ENCODE data around the gene MCM3AP. TPM values are rescaled to one million over a fixed set of nuclear protein-coding genes. Genes with fewer than 3 reads are reported as not detected.

Gene MCM3AP
- total and polyA plus RNA-seq, 9 of the 15 experiments (the other 6 are each of a cell fraction or from before 2014, with no cell fraction given): 6.5 to 179 (median 69.6) TPM

DNA sequence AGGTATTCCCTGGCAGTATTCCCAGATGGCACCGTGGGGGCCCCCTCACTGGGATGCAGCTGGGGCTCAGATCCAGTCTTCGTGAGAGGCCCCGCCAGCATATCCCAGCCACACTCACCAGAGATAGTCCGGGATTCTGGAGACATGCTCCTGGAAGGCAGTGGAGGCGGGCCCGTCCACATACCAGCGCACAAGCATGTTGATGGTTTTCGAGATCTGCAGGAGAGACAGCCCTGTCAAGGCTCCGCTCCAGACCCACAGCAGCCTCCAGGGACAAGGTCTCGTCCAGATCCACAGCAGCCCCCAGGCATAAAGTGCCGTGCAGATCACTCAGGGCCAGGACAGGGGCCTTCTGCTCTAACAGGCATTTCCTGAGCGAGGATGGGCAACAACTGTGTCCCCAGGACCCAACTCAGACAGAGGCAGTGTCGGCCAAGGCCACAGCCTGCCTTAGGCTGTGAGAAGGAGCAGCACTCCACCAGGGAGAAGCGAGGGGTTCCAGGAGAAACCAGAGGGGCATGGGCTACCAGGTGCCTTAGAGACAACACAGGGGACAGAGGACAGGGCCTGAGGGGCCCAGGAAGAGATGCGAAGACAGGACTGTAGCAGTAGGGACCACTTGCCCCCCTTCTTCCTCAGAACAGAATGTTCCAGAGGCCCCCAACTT is 71.7 kb downstream of the MCM3AP start:
- no peaks in the 10 kb centered on the region for H3K9me1 ChIP-seq (ENCODE audit: control insufficient read depth, insufficient read depth, low read length)
- FAIRE-seq (no peak), ATAC-seq (no peak), DNase-seq (ENCODE audit: extremely low read depth in 1 of 4, low spot score in 3 of 4) (no peak)
- H3K9ac ChIP-seq (ENCODE audit: insufficient read depth in 1 of 2, low read depth in 2 of 2, low read length in 2 of 2): peak overlapping the region in 1 of 2 experiments; percentile 48; a peak in 1 of 4 replicates
- H3K4me1 ChIP-seq (replicated peaks in 1 of 2; ENCODE audit: control insufficient read depth in 2 of 2, insufficient read depth in 2 of 2, low read length in 2 of 2): peaks cover 0 to 24% of the 10 kb centered on the region in 2 experiments; a peak in 1 of 5 replicates
- intact Hi-C loops (cut with micrococcal nuclease): no loop called here
- no peak overlapping the region for H3K4me2 ChIP-seq (ENCODE audit: insufficient read depth, low read length)
- no peak for TF ChIP-seq TBP (optimal IDR thresholded peaks at IDR 0.05; ENCODE audit: low read depth, low read length)
- TF ChIP-seq STAT5A (IDR thresholded peaks at IDR 0.05; ENCODE audit: borderline replicate concordance, low read length): no peak
- no peak for TF ChIP-seq YBX1 (IDR thresholded peaks at IDR 0.05)
- TF ChIP-seq ZNF41 (CRISPR knock-in tag; conservative IDR thresholded peaks at IDR 0.05): no peak
- TF ChIP-seq TAF7 (tag; IDR thresholded peaks at IDR 0.05): no peak
- TF ChIP-seq SIRT6 (IDR thresholded peaks at IDR 0.05; ENCODE audit: low read depth, low read length): no peak
- no peak for TF ChIP-seq GABPB2 (CRISPR knock-in tag; conservative IDR thresholded peaks at IDR 0.05)
- no peak for TF ChIP-seq HDAC2 (IDR thresholded peaks at IDR 0.05)
- TF ChIP-seq, protein P1, sequence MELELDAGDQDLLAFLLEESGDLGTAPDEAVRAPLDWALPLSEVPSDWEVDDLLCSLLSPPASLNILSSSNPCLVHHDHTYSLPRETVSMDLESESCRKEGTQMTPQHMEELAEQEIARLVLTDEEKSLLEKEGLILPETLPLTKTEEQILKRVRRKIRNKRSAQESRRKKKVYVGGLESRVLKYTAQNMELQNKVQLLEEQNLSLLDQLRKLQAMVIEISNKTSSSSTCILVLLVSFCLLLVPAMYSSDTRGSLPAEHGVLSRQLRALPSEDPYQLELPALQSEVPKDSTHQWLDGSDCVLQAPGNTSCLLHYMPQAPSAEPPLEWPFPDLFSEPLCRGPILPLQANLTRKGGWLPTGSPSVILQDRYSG (tag; conservative IDR thresholded peaks at IDR 0.05; ENCODE audit: low read depth): no peak
- in situ Hi-C loops (cut with MboI): no loop called here
- H3K79me2 ChIP-seq (ENCODE audit: control insufficient read depth, insufficient read depth, low read length): no peaks in the 10 kb centered on the region
- no peaks in the 10 kb centered on the region for H3K9me3 ChIP-seq (replicated peaks; ENCODE audit: control insufficient read depth, insufficient read depth, low read depth, low read length)
- ChIA-PET CTCF (ENCODE audit: low intra/inter-chr PET ratio) (no interaction called here), POLR2A (no interaction called here)
- no peak overlapping the region for H2AFZ ChIP-seq (ENCODE audit: low read depth, low read length)
- no peaks in the 10 kb centered on the region; the same call in 1 of the 2 replicates for H4K20me1 ChIP-seq (replicated peaks; ENCODE audit: control insufficient read depth, insufficient read depth, low read length)
- no TSS peak for BruUV-seq (replicated peaks)
- H3K27ac ChIP-seq (ENCODE audit: extremely low read depth, low read depth, low read length): no peak overlapping the region
- H3K36me3 ChIP-seq (ENCODE audit: control insufficient read depth, insufficient read depth, low read length): peaks cover 82% of the 10 kb centered on the region; the same call in 2 of the 3 replicates
- 89% methylated on average over 14 of the region's 15 CpGs for WGBS (ENCODE audit: insufficient coverage, low coverage, missing lambda C conversion rate)
- no peak overlapping the region for H3K4me3 ChIP-seq
- no peaks in the 10 kb centered on the region for H3K27me3 ChIP-seq (ENCODE audit: control insufficient read depth in 2 of 2, insufficient read depth in 2 of 2, low read length in 2 of 2)

Data from K562 (cell line).